Keratinocyte (primary cell): Measurements from ENCODE around the gene AOAH. TPM values are rescaled to one million over a fixed set of nuclear protein-coding genes. Genes with fewer than 3 reads are reported as not detected.

Source experiments
- DNase-seq: peaks from one replicate; pipeline ENCODE4 v3.0.0-alpha.2; 2011; ENCODE audit warnings: low read depth, missing footprints, low spot score
- FAIRE-seq: peaks from 2 replicates; lab custom pipeline; 2011; peaks lifted over from hg19 to GRCh38; lab: Jason Lieb, UNC
- H2AFZ ChIP-seq: 2 replicates; pipeline ENCODE4 v1.6.0; 2012; ENCODE audit warnings: low read length, control low read depth, inconsistent platforms; ENCODE audit not compliant: control insufficient read depth
- H3K27ac ChIP-seq: 2 replicates; pipeline ENCODE4 v1.5.1; 2011; ENCODE audit warnings: low read length; ENCODE audit not compliant: control insufficient read depth, insufficient read depth
- H3K27me3 ChIP-seq: 3 replicates; pipeline ENCODE4 v1.6.0; 2011; ENCODE audit warnings: low read length; ENCODE audit not compliant: control insufficient read depth, insufficient read depth; ENCODE audit errors: extremely low read depth
- H3K36me3 ChIP-seq, 2 experiments: 2 replicates in 1 of 2; 3 replicates in 1 of 2; pipeline ENCODE4 v1.5.1; 2011; ENCODE audit warnings: low read length in 2 of 2, mild to moderate bottlenecking in 1 of 2; ENCODE audit not compliant: control insufficient read depth in 2 of 2, insufficient read depth in 2 of 2; ENCODE audit errors: extremely low read depth in 1 of 2
- H3K4me1 ChIP-seq: 3 replicates; pipeline ENCODE4 v1.5.1; 2011; ENCODE audit warnings: low read length; ENCODE audit not compliant: control insufficient read depth, insufficient read depth; ENCODE audit errors: extremely low read depth
- H3K4me2 ChIP-seq: 3 replicates; pipeline ENCODE4 v1.6.0; 2011; ENCODE audit warnings: low read depth, low read length; ENCODE audit not compliant: control insufficient read depth, insufficient read depth; ENCODE audit errors: extremely low read depth
- H3K4me3 ChIP-seq, 3 experiments: fragments of 200-600 bp in 1 of 3; sonication (generic) in 1 of 3; 2 replicates in 2 of 3; 3 replicates in 1 of 3; pipeline ENCODE4 v1.5.1; 2011 to 2016; ENCODE audit warnings: low read length in 3 of 3, mild to moderate bottlenecking in 3 of 3, control low read depth in 2 of 3, inconsistent platforms in 1 of 3, low read depth in 1 of 3, mixed read lengths in 1 of 3, mixed run types in 1 of 3, moderate library complexity in 1 of 3; ENCODE audit not compliant: control insufficient read depth in 2 of 3, insufficient read depth in 2 of 3; ENCODE audit errors: extremely low read depth in 1 of 3
- H3K79me2 ChIP-seq: 2 replicates; pipeline ENCODE4 v1.6.0; 2012; ENCODE audit warnings: low read length; ENCODE audit not compliant: control insufficient read depth, insufficient read depth
- H3K9ac ChIP-seq: 3 replicates; pipeline ENCODE4 v1.6.0; 2011; ENCODE audit warnings: low read length; ENCODE audit not compliant: control insufficient read depth, insufficient read depth; ENCODE audit errors: extremely low read depth
- H3K9me1 ChIP-seq: 3 replicates; pipeline ENCODE4 v1.6.0; 2011; ENCODE audit warnings: low read length; ENCODE audit not compliant: control insufficient read depth, insufficient read depth; ENCODE audit errors: extremely low read depth
- H3K9me3 ChIP-seq: 2 replicates; pipeline ENCODE4 v1.5.1; 2012; ENCODE audit warnings: low read depth, low read length; ENCODE audit not compliant: control insufficient read depth
- H4K20me1 ChIP-seq: 3 replicates; pipeline ENCODE4 v1.6.0; 2011; ENCODE audit warnings: low read length; ENCODE audit not compliant: control insufficient read depth, insufficient read depth; ENCODE audit errors: extremely low read depth
- EZH2 ChIP-seq: IDR thresholded peaks from one replicate; pipeline ENCODE4 v1.6.1; 2012; ENCODE audit warnings: inconsistent platforms, mild to moderate bottlenecking, low read length, moderate library complexity
- dilution Hi-C: fragments of 300-500 bp; cut with MboI; formaldehyde crosslinking; loops from one replicate; pipeline ENCODE4 v1.7.0; 2020; ENCODE audit warnings: low sequenced_read_pairs; ENCODE audit not compliant: extremely low pct_ligation_motif_present
- polyA plus RNA-seq, 5 experiments: library from polyadenylated mRNA; depleted of rRNA in 3 of 5; stranded (reverse) in 3 of 5; stranded (forward) in 1 of 5; unstranded in 1 of 5; fragments of >200 nt; gene quantifications; 1 replicate in 1 of 5; 2 replicates in 3 of 5; 3 replicates in 1 of 5; pipeline versions ENCODE4 v1.2.1 to v1.2.3, GENCODE V29; 2011 to 2012; ENCODE audit warnings: missing spikeins in 2 of 5, low read depth in 1 of 5, low replicate concordance in 1 of 5
- TF ChIP-seq, protein P1 (sequence below), 3 experiments: IDR thresholded peaks in 1 of 3; conservative IDR thresholded peaks in 1 of 3; optimal IDR thresholded peaks in 1 of 3; 2 replicates in 2 of 3; 3 replicates in 1 of 3; pipeline versions ENCODE3 to v1.5.1; 2011; ENCODE audit warnings: low read length in 3 of 3, mild to moderate bottlenecking in 3 of 3, moderate library complexity in 2 of 3, control low read depth in 1 of 3, inconsistent platforms in 1 of 3; ENCODE audit not compliant: insufficient read depth in 2 of 3; ENCODE audit errors: extremely low read depth in 1 of 3

The AOAH gene
- polyA plus RNA-seq, 1 donor (not counting 4 experiments of a cell fraction or from before 2014, with no cell fraction given) = 0.43 TPM

DNA sequence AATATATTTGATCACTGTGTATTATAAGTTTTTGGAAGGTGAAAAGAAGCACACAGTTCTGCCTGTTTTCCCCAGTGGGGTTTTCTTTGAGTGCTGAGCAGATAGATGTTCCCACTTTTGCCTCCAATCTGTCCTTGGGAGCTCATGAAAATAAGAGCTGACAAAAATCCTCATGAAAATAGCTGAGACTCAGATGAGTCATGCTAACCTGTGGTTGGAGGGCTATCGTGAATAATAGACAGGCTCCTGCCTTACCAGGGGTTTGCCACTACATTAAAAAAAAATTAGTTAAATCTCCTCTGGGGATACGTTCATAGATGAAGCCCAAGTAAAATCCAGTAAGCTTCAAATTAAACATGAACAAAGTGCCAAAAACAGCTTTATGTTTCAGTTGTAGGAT is 10.9 kb upstream of the AOAH start:
- Histone ChIP-seq H2AFZ (no peak overlapping the region), H3K4me2 (no peak overlapping the region), H3K27ac (no peak overlapping the region), H4K20me1 (no peaks in the 10 kb centered on the region), H3K9ac (no peak overlapping the region), H3K4me1 (peaks cover 10% of the 10 kb centered on the region), H3K79me2 (no peaks in the 10 kb centered on the region), H3K9me1 (no peaks in the 10 kb centered on the region), H3K9me3 (no peaks in the 10 kb centered on the region), H3K4me3 (no peak overlapping the region), H3K36me3 (no peaks in the 10 kb centered on the region), H3K27me3 (no peaks in the 10 kb centered on the region)
- no peak for FAIRE-seq
- no peak for DNase-seq
- TF ChIP-seq, protein P1, sequence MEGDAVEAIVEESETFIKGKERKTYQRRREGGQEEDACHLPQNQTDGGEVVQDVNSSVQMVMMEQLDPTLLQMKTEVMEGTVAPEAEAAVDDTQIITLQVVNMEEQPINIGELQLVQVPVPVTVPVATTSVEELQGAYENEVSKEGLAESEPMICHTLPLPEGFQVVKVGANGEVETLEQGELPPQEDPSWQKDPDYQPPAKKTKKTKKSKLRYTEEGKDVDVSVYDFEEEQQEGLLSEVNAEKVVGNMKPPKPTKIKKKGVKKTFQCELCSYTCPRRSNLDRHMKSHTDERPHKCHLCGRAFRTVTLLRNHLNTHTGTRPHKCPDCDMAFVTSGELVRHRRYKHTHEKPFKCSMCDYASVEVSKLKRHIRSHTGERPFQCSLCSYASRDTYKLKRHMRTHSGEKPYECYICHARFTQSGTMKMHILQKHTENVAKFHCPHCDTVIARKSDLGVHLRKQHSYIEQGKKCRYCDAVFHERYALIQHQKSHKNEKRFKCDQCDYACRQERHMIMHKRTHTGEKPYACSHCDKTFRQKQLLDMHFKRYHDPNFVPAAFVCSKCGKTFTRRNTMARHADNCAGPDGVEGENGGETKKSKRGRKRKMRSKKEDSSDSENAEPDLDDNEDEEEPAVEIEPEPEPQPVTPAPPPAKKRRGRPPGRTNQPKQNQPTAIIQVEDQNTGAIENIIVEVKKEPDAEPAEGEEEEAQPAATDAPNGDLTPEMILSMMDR (optimal IDR thresholded peaks at IDR 0.05 in 1 of 3, IDR thresholded peaks at IDR 0.05 in 1 of 3, conservative IDR thresholded peaks at IDR 0.05 in 1 of 3; ENCODE audit: extremely low read depth in 1 of 3, insufficient read depth in 2 of 3, low read length in 3 of 3) = no peak
- TF ChIP-seq EZH2 = no peak
- dilution Hi-C loops = no loop called here

GRCh38 chr7:36734731-36735130 is 10.4 kb upstream of the AOAH start:
- Histone ChIP-seq H3K27ac (no peak overlapping the region), H3K4me3 (no peak overlapping the region), H3K9me3 (no peaks in the 10 kb centered on the region), H3K9ac (no peak overlapping the region), H3K27me3 (no peaks in the 10 kb centered on the region), H3K4me2 (no peak overlapping the region), H2AFZ (no peak overlapping the region), H3K9me1 (no peaks in the 10 kb centered on the region), H3K79me2 (no peaks in the 10 kb centered on the region), H3K36me3 (no peaks in the 10 kb centered on the region), H4K20me1 (no peaks in the 10 kb centered on the region), H3K4me1 (peaks cover 10% of the 10 kb centered on the region)
- dilution Hi-C loops = no loop called here
- FAIRE-seq = no peak
- TF ChIP-seq, protein P1 (optimal IDR thresholded peaks at IDR 0.05 in 1 of 3, IDR thresholded peaks at IDR 0.05 in 1 of 3, conservative IDR thresholded peaks at IDR 0.05 in 1 of 3; ENCODE audit: extremely low read depth in 1 of 3, insufficient read depth in 2 of 3, low read length in 3 of 3) = no peak
- no peak for TF ChIP-seq EZH2
- DNase-seq = no peak
